ENCODE data around the gene GIT1. TPM values are rescaled to one million over a fixed set of nuclear protein-coding genes. Genes with fewer than 3 reads are reported as not detected.

GIT1 gene
- total and polyA plus RNA-seq, 9 of the 15 experiments (the other 6 are each of a cell fraction or from before 2014, with no cell fraction given), result 0.35 to 35.3 (median 17.1) TPM

DNA sequence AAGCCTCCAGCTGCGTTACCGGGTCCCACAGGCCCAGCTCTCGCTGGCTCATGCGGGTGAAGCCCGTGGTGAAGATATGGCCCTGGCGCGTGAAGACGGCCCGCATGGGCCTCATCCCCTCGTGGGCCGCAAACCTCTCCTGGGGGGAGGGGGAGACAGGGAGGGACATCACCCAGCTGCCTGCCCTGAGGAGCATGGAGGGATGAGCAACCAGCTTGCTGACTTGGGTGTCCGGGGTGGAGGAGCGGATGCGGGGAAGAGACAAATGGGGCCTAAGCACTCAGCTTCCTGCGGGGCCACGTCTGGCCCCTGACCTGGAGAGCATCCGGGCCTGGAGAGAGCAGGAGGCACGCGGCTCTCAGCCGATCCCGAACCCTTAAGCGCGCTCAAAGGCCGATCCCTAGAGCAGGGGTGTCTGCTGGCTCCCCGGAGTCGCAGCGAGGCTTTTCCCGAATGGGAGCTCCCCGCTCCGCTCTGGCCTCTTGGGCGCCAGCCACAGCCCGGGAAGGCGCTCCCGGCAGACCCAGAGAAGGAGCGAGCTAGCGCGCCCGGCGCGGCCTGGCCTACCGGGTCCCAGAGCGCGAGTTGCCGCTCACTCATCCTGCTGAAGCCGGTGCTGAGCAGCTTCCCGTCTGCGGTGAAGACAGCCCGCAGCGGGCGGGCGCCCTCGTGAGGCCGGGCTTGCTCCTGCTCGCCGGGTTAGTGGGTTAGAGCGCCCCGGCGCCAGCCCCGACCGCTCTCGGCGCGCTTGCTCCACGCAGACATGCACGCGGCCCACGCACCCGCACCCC, 28.2 kb upstream of the GIT1 start (continued):
- TF ChIP-seq FOXA3 (CRISPR knock-in tag; conservative IDR thresholded peaks at IDR 0.05 in 1 of 2, IDR thresholded peaks at IDR 0.05 in 1 of 2) (peak in 1 of 2 experiments; percentile 11; a peak in 1 of 4 replicates), ZNF347 (CRISPR knock-in tag; IDR thresholded peaks at IDR 0.05; ENCODE audit: low read depth) (no peak), CXXC5 (CRISPR knock-in tag; IDR thresholded peaks at IDR 0.05) (peak; percentile 78), MCM5 (IDR thresholded peaks at IDR 0.05; ENCODE audit: low read depth) (no peak), LEF1 (IDR thresholded peaks at IDR 0.05) (0 out of 2 replicates have a peak, but pooled peaks have one; percentile 34), KLF10 (CRISPR knock-in tag; IDR thresholded peaks at IDR 0.05) (no peak), ARID1B (IDR thresholded peaks at IDR 0.05) (no peak), POLR2H (tag; IDR thresholded peaks at IDR 0.05; ENCODE audit: low read depth) (no peak), NFIX (CRISPR knock-in tag; IDR thresholded peaks at IDR 0.05; ENCODE audit: low read depth) (no peak), RBBP5 (IDR thresholded peaks at IDR 0.05; ENCODE audit: borderline replicate concordance, insufficient read depth, low read length, poor library complexity, severe bottlenecking) (no peak), ZNF717 (CRISPR knock-in tag; IDR thresholded peaks at IDR 0.05) (no peak), ARNT (IDR thresholded peaks at IDR 0.05) (no peak), FOS (IDR thresholded peaks at IDR 0.05; ENCODE audit: extremely low read depth, insufficient read length) (no peak), DDX20 (tag; IDR thresholded peaks at IDR 0.05; ENCODE audit: low read depth) (no peak)
- TF ChIP-seq, protein P1, sequence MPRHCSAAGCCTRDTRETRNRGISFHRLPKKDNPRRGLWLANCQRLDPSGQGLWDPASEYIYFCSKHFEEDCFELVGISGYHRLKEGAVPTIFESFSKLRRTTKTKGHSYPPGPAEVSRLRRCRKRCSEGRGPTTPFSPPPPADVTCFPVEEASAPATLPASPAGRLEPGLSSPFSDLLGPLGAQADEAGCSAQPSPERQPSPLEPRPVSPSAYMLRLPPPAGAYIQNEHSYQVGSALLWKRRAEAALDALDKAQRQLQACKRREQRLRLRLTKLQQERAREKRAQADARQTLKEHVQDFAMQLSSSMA (CRISPR knock-in tag; IDR thresholded peaks at IDR 0.05), result no peak
- TF ChIP-seq, protein P2, sequence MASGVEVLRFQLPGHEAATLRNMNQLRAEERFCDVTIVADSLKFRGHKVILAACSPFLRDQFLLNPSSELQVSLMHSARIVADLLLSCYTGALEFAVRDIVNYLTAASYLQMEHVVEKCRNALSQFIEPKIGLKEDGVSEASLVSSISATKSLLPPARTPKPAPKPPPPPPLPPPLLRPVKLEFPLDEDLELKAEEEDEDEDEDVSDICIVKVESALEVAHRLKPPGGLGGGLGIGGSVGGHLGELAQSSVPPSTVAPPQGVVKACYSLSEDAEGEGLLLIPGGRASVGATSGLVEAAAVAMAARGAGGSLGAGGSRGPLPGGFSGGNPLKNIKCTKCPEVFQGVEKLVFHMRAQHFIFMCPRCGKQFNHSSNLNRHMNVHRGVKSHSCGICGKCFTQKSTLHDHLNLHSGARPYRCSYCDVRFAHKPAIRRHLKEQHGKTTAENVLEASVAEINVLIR (CRISPR knock-in tag; IDR thresholded peaks at IDR 0.05), result no peak
- TF ChIP-seq, protein P3, sequence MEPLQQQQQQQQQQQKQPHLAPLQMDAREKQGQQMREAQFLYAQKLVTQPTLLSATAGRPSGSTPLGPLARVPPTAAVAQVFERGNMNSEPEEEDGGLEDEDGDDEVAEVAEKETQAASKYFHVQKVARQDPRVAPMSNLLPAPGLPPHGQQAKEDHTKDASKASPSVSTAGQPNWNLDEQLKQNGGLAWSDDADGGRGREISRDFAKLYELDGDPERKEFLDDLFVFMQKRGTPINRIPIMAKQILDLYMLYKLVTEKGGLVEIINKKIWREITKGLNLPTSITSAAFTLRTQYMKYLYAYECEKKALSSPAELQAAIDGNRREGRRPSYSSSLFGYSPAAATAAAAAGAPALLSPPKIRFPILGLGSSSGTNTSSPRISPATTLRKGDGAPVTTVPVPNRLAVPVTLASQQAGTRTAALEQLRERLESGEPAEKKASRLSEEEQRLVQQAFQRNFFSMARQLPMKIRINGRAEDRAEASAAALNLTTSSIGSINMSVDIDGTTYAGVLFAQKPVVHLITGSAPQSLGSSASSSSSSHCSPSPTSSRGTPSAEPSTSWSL (CRISPR knock-in tag; IDR thresholded peaks at IDR 0.05; ENCODE audit: borderline replicate concordance), result no peak
- TF ChIP-seq, protein P4, sequence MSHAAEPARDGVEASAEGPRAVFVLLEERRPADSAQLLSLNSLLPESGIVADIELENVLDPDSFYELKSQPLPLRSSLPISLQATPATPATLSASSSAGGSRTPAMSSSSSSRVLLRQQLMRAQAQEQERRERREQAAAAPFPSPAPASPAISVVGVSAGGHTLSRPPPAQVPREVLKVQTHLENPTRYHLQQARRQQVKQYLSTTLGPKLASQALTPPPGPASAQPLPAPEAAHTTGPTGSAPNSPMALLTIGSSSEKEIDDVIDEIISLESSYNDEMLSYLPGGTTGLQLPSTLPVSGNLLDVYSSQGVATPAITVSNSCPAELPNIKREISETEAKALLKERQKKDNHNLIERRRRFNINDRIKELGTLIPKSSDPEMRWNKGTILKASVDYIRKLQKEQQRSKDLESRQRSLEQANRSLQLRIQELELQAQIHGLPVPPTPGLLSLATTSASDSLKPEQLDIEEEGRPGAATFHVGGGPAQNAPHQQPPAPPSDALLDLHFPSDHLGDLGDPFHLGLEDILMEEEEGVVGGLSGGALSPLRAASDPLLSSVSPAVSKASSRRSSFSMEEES (CRISPR knock-in tag; IDR thresholded peaks at IDR 0.05), result no peak
- TF ChIP-seq, protein P5, sequence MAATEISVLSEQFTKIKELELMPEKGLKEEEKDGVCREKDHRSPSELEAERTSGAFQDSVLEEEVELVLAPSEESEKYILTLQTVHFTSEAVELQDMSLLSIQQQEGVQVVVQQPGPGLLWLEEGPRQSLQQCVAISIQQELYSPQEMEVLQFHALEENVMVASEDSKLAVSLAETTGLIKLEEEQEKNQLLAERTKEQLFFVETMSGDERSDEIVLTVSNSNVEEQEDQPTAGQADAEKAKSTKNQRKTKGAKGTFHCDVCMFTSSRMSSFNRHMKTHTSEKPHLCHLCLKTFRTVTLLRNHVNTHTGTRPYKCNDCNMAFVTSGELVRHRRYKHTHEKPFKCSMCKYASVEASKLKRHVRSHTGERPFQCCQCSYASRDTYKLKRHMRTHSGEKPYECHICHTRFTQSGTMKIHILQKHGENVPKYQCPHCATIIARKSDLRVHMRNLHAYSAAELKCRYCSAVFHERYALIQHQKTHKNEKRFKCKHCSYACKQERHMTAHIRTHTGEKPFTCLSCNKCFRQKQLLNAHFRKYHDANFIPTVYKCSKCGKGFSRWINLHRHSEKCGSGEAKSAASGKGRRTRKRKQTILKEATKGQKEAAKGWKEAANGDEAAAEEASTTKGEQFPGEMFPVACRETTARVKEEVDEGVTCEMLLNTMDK (IDR thresholded peaks at IDR 0.05; ENCODE audit: borderline replicate concordance, insufficient read depth, low read depth, low read length, poor library complexity, severe bottlenecking), result peak; percentile 62
- TF ChIP-seq, protein P6, sequence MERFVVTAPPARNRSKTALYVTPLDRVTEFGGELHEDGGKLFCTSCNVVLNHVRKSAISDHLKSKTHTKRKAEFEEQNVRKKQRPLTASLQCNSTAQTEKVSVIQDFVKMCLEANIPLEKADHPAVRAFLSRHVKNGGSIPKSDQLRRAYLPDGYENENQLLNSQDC (CRISPR knock-in tag; IDR thresholded peaks at IDR 0.05), result no peak

Data from K562 (cell line).